SK-N-MC (cell line): Measurements from ENCODE around the gene FASTKD3.

Experiments used
- EZH2 ChIP-seq: fragments of 200-600 bp; sonication (generic); IDR thresholded peaks from one replicate; pipeline ENCODE4 v1.6.1; 2017; ENCODE audit warnings: antibody characterized with exemption
- POLR2AphosphoS5 ChIP-seq: IDR thresholded peaks from 2 replicates; pipeline ENCODE4 v1.6.1; 2012; ENCODE audit warnings: mild to moderate bottlenecking, low read depth, low read length, borderline replicate concordance

- TF ChIP-seq EZH2 (no peak), POLR2AphosphoS5 (no peak)
Observed at GRCh38 chr5:7888901-7889300, 20.1 kb upstream of the FASTKD3 start.
